CD1c-positive myeloid dendritic cell (primary cell): ENCODE results near the gene TMED1.
A peak's percentile ranks its signal among the peaks of the same experiment; 100 is the strongest.
"Not testable (repeated sequence)": the region's sequence is repeated elsewhere in the genome, so short reads cannot be mapped to it uniquely, and the experiment has no call there.

Experiments
- DNase-seq: peaks from one replicate; pipeline ENCODE4 v3.0.0-alpha.2; 2016; ENCODE audit errors: extremely low spot score

The TMED1 gene

DNA sequence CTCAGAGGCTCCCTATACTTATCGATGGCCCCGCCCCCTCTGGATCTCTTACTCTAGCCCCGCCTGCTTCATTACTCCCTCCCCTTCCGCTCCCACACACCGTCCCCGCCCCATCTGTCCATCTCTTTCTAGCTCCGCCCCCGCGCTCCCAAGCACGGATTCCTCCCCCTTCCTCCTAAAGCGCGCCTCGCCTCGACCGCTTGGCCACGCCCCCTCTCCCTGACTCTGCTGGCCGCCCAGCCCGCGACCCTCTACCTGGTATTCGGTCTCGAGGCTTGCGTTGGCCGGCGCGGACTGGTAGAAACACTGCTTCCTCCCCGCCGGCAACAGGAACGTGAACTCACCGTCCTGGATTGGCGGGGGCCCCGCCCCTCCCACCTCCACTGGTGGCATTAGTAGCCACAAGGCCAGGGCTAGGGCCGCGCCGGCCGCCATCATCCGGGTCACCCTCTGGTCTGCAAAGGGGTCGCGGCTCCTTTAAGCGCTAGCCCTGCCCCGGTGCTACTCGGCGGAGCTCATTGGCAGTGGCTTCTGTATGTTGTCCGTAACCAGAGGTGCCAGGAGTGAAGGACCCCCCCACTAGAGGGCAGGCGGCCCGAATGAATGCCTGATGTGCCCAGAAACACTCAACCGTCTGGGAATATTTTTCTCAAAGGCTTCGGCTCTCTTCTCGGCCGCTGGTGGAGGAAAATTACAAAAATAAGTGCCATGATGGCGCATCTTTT lies at the start of gene TMED1:
TMED1 (minus strand) TSS at position 459 of the 725 bp plus-strand sequence; CDS start at position 438, 21 bp downstream.
- DNase-seq: peak; percentile 98

DNA sequence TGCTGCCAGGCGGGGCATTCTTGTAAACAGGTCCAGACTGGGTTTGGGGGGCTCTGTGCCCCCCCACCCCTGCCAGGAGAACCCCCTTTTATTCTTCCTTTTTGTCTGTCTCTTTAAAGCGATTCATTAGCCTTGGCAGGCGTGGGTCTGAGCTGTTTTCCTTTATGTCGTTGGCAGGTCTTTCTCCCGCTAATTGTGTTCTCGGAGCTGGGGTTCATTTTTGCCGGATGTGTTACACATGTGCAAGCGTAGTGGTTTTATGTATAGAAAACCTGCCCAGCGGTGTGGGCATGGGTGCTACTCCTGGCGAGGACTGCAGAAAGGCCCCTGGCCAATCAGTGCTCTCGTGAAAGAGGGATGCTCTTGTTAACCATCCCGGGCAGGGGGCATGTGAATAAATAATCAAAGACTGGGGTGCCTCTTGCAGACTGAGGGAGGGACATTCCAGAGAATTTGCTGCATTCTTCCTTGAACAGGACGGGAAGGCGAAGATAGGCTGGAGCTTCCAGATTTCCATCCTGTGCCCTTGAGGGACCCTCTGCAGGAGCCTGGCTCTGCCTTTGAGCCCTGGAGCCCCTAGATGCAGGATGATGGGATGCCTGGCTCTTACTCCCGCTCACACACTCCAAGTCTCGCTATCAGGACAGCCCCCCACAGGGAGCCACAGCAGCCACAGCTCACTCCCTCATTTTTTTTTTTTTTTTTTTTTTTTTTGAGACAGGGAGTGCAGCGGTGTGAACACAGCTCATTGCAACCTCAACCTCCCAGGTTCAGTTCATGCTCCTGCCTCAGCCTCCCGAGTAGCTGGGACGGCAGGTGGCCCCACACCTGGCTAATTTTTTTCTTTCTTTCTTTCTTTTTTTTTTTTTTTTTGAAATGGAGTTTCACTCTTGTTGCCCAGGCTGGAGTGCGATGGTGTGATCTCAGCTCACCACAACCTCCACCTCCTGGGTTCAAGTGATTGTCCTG lies 49.5 kb upstream of the TMED1 start:
- DNase-seq: no peak

DNA sequence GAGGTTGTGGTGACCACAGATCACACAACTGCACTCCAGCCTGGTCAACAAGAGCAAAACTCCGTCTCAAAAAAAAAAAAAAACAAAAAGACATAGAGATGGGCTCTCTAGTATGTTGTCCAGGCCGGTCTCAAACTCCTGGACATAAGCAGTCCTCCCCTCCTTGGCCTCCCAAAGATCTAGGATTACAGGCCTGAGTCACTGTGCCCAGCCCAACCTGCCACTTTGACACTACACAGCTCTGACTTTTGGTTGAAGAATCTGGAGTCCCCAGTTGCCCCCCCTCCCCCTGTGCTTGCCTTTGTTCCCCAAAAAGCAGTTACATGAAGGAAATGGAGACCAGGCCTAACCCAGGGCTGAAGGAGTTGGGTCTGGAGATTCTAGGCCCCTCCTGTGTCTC lies 48.3 kb upstream of the TMED1 start:
- DNase-seq: no peak

DNA sequence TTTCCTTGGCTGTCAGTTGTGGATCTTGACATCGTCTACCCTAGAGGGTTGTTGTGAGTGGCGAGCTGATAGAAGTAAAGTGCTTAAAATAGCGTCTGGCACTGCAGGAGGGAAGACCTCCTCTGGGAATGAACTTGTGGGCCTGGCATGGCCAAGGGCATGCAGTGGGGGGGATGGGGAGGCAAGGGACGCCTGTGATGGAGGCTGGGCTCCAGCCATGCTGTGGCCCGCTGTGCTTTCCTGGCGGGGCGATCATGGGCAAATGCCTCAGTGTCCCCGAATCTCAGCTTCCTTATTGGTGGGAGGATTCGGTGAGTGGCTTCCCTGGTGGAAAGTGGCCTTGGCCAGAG lies 46.1 kb upstream of the TMED1 start:
- no peak for DNase-seq

DNA sequence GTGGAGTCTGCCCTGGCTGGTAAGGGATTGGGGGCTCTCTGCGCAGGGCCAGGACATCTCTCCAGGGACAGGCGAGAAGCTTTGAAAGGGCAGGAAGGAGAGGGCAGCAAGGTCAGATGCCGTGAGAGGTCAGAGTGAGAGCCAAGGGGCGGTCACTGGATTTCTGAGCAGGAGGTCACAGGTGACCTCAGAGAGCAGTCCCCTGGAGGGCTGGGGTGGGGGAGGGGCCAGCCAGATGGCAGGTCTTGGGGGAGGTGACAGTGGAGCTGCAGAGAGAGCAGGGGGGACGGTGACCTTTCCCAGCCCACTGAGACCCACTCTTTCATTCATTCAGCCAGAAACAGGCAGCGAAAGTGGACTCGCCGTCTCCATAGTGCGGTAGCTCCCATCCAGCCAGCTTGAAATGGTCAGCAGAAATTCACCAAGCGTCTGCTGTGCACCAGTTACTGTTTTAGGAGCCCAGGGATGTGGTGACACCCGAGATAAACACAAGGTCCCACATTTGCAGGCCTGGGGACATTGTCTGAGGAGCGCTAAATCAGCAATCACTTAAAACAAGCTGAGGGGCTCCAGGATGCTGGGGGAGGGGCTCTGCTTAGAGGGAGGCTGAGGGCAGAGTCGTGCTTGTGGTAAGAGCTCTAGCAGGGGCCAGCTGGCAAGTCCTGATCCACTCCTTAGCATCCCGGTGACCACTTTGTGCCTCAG lies 45.5 kb upstream of the TMED1 start:
- DNase-seq: no peak

DNA sequence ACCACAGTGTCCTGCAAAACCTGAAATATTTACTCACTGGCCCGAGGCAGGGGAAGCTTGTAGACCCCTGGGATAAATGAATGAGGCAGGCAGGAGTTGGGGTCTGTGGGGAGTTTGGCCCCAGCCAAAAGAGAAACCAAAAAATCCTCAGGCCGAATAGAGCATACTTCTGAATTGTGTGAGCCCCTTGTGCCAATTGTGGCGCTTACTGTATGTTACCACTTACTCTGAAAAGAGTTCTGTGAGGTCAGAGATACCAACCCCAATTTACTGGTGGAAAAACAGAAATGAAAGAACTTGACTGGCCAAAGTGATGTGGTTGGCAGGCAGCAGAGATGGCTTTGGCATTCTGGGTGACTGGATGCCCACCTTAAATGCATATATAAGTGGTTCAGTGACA lies 42.2 kb upstream of the TMED1 start:
- DNase-seq: no peak

GRCh38 chr19:10877608-10878007 lies 41.6 kb upstream of the TMED1 start:
- not testable (repeated sequence) for DNase-seq

DNA sequence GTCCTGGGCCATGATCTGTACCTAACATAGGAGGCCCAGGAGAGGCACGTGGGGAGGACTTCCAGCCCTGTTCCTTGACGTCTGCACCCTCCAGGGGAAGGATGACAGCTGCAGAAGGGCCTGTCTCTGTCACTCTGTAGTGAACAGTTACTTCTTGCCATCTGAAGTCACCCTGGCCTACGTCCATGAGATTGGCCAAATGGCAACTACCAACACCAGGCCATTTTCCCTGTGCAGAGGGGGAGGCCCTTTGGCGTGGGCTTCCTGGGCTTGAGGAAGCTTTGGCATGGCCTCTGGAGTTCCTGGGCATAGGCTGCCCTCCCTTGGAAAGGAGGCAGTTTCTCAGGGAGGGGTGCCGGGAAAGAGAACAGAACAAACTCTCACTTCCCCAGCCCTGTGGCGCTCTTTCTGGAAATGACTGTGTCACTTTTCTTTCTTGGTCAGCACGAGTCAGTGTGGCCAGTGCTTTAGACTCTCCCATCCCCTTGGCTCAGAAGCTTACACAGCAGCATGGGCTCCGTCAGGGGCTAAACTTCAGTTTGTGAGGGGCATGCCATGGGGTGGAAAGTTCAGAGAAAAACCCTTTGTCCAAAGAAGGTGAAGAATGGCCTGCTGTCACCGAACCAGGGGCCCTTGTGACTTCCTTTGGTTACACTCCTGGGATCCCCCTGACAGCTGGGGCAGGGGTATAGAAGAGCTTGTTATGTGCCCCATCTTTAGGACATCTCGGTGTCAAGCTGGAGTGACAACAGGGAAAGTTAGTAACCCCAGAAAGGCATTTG lies 40.6 kb upstream of the TMED1 start:
- peak; percentile 89 for DNase-seq

- DNase-seq: no peak
Observed at GRCh38 chr19:10874024-10874423, 38.0 kb upstream of the TMED1 start.

DNA sequence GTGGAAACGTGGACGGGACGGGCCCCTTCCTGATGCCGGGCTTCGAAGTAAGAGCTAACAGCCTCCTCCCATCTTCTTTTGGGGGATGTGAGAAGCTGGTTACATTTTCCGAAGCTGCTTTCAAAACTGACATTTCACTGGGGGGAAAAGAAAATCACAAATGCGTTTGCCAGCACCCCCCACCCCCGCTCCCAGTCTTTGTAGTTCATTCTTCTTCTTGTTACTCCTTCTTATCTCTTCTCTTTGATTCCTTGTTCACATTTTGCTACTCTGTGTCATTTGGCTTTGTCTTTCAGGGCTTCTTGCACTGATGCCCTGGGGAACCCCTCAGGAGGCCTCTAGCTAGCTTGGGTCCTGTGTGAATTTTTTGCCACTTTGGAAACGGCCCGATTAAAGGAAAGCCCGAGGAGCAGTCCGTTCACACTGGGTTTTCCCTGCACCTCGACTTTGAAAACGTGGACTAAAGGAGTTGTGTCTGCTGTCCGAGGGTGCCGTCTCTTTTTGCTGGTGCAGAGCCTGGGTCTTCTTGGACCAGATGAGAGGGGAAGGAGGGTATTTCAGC lies 36.6 kb upstream of the TMED1 start:
- DNase-seq: no peak

- DNase-seq: peak; percentile 28
Observed at GRCh38 chr19:10871711-10872545, 35.9 kb upstream of the TMED1 start.

- DNase-seq: peak; percentile 99
Observed at GRCh38 chr19:10870955-10871603, 35.1 kb upstream of the TMED1 start, which contains the start of gene CARM1. Gene CARM1 (plus strand): TSS chr19:10871553. CDS start chr19:10871703, 150 bp downstream.

GRCh38 chr19:10870501-10870954 lies 34.5 kb upstream of the TMED1 start:
- no peak for DNase-seq

DNA sequence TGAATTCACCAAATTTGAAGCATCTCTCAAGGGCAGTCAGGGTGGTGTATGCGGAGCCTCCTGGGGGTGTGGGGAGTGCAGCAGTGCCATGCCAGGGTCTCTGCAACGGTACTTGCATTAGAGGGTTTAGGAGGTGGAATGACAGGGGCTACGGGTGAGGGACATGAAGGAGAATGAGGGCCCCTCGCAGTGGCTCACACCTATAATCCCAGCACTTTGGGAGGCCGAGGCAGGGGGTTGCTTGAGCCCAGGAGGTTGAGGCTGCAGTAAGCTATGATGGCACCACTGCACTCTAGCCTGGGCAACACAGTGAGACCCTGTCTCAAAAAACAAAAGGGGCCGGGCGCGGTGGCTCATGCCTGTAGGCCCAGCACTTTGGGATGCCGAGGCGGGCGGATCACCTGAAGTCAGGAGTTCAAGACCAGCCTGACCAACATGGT lies 33.9 kb upstream of the TMED1 start:
- DNase-seq: not testable (repeated sequence)

- DNase-seq: no peak
Observed at GRCh38 chr19:10868872-10869547, 33.0 kb upstream of the TMED1 start.

DNA sequence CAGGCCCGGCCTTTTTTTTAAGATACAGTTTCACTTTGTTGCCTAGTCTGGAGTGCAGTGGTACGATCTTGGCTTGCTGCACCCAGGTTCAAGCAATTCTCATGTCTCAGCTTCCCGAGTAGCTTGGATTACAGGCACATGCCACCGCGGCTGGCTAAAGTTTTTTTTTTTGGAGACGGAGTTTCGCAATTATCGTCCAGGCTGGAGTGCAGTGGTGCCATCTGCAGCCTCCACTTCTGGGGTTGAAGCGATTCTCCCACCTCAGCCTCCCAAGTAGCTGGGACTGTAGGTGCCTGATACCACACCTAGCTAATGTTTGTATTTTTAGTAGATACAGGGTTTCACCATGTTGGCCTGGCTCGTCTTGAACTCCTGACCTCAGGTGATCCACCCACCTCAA lies 30.5 kb upstream of the TMED1 start:
- no peak for DNase-seq

DNA sequence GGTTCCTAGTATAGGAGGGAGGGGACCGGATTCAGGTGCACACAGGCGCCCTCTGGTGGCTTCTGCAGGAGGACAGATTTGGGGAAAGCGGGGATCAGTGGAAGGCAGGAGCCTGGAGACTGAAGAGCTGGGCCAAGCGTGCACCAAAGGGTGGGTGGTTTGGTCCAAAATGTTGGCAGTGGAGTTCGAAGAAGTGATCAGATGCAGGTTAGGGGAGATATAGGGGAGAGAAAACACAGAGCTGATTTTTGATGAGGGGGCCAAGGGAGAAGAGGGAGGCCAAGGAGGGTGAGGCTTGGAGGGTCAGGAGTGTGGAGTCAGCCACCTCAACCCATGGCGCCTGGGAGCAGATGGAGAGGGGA lies 28.5 kb upstream of the TMED1 start:
- peak; percentile 84 for DNase-seq

GRCh38 chr19:10863107-10863717 lies 27.2 kb upstream of the TMED1 start:
- peak; percentile 50 for DNase-seq
